ENCODE measurements around the gene FAM167B.
"Not testable (repeated sequence)": the region's sequence is repeated elsewhere in the genome, so short reads cannot be mapped to it uniquely, and the experiment has no call there.

Gene FAM167B

DNA sequence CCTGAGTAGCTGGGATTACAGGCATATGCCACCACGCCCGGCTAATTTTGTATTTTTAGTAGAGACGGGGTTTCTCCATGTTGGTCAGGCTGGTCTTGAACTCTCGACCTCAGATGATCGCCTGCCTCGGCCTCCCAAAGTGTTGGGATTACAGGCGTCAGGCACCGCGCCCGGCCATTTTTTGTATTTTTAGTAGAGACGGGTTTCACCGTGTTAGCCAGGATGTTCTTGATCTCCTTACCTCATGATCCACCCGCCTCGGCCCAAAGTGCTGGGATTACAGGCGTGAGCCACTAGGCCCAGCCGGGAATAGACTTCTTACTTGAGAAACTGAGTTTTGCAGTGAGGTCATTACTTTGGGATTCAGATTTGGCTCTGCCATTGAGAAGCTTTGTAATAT, 51.2 kb downstream of the FAM167B start:
- not testable (repeated sequence) for H3K27ac ChIP-seq (ENCODE audit: low read depth in 2 of 2, low read length in 2 of 2); H3K4me1 ChIP-seq (ENCODE audit: control insufficient read depth in 2 of 2, insufficient read depth in 2 of 2, low read length in 2 of 2); H3K27me3 ChIP-seq (ENCODE audit: control insufficient read depth in 2 of 2, insufficient read depth in 2 of 2, low read length in 2 of 2); H3K4me3 ChIP-seq (ENCODE audit: low read length in 2 of 2); H3K9ac ChIP-seq (ENCODE audit: low read depth in 1 of 2, low read length in 2 of 2); H3K9me3 ChIP-seq (ENCODE audit: control insufficient read depth in 2 of 2, low read length in 2 of 2)
- peaks cover 13 to 20% of the 10 kb centered on the region in 2 donors for H3K36me3 ChIP-seq (ENCODE audit: control insufficient read depth in 2 of 2, insufficient read depth in 2 of 2, low read length in 2 of 2)

Data from mucosa of rectum (tissue), 2 donors.